ENCODE data around the gene AKAP13. TPM values are rescaled to one million over a fixed set of nuclear protein-coding genes. Genes with fewer than 3 reads are reported as not detected.

AKAP13 gene
- polyA plus RNA-seq, 1 of the 3 experiments (the other 2 are of a cell fraction) = 8.4 TPM

DNA sequence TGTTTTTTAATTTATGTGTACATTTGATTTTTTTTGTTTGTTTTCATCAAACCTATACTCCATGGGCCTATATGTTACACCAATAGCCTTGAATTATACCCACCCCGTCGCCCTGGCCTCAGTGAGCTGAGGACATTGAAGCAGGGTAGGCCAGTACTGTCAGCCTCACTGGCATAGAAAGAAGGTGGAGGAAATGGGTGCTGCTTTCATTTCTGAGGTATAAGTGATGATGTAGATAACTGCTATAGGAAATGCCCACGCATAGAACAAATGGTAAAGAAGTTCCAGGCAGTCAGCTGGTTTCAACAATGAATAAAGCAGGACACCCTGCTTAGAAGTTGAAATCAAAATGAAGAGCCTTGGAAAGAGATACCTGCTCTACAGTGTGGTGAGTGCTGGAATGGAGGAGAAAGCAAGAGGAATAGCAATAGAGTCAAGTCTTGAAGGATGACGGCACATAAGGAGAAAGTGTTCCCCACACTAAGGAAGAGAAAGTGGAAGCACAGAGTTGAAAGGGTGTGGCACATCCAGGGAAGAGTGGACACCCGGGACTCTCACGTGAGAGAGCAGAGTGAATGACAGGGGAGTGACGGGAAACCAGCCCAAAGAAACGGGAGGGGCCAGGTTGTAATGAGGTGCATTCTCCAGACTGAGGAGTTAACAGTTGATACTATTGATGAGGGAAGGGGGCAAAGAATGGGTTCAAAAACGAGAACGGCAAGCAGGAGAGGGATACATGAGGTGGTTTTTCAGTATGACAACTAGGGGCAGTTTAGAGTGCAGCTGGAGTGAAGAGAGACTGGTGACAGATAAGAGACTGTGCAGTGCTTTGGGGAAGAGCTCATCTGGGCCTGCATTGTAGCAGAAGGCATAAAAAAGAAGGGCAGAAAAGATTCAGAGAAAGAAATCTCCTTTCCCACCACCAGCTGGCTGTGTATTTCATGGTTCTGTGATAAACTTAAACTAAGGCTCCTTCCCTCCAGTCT lies 343.9 kb downstream of the AKAP13 start:
- H3K27me3 ChIP-seq (ENCODE audit: insufficient read depth) = no peaks in the 10 kb centered on the region
- POLR2A ChIA-PET = no interaction called here
- H3F3A ChIP-seq (replicated peaks; ENCODE audit: insufficient read depth) = no peaks in the 10 kb centered on the region
- peaks cover 38 to 80% of the 10 kb centered on the region in 2 experiments for H3K36me3 ChIP-seq (replicated peaks in 1 of 2; ENCODE audit: control insufficient read depth in 1 of 2, insufficient read depth in 2 of 2, low read length in 1 of 2)
- 80% methylated on average over 10 of the region's 10 CpGs for WGBS (ENCODE audit: low lambda C conversion rate)
- H3K9me2 ChIP-seq = no peaks in the 10 kb centered on the region
- no peaks in the 10 kb centered on the region for H3K79me2 ChIP-seq (ENCODE audit: insufficient read depth)
- H3K9ac ChIP-seq = no peak overlapping the region
- H3K4me1 ChIP-seq (ENCODE audit: control insufficient read depth in 1 of 2, insufficient read depth in 2 of 2, low read depth in 1 of 2, low read length in 1 of 2) = no peaks in the 10 kb centered on the region
- H3K27ac ChIP-seq (ENCODE audit: low read depth in 2 of 2, low read length in 1 of 2) = no peak overlapping the region; a peak in 1 of 4 replicates
- no peak overlapping the region for H3K4me3 ChIP-seq (ENCODE audit: low read depth in 2 of 2, low read length in 1 of 2)
- H3K4me2 ChIP-seq = no peak overlapping the region
- H4K20me1 ChIP-seq (ENCODE audit: insufficient read depth) = no peaks in the 10 kb centered on the region
- DNase-seq = no peak
- H3K9me3 ChIP-seq = no peaks in the 10 kb centered on the region
- CTCF ChIA-PET = interaction anchor here (0.6 to 12.1 kb wide), 6 partner anchors 11 to 428 kb away, joined by 3 to 201 read pairs (median 4); no protein-coding TSS in a partner anchor
- no peak overlapping the region for H2AFZ ChIP-seq (ENCODE audit: low read depth)
- TF ChIP-seq RCOR1 (IDR thresholded peaks at IDR 0.05; ENCODE audit: low read length) = no peak
- TF ChIP-seq EP300 (IDR thresholded peaks at IDR 0.05; ENCODE audit: borderline replicate concordance in 1 of 2, low read depth in 1 of 2, low read length in 1 of 2) = no peak

DNA sequence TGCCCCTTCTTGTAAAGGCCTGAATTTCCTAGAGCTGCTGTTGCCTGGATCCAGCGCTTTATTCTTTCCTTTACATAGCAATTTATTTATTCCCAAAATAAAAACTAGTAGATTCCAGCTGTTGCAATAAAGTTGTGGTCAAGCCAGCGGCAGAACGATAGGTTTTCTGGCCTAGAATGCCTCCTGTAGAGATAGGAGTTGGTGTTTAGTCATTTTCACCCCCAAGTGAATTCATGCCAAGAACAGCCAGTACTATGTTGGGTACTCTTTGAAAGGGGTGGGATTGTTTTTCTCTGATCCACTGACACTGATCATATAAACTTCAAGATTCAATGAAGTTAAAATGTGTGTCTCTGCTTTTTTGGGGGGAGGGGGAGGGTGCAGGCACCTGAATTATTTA lies 344.6 kb downstream of the AKAP13 start:
- Histone ChIP-seq H3K27me3 (ENCODE audit: insufficient read depth) (no peaks in the 10 kb centered on the region), H3K4me1 (ENCODE audit: control insufficient read depth in 1 of 2, insufficient read depth in 2 of 2, low read depth in 1 of 2, low read length in 1 of 2) (no peaks in the 10 kb centered on the region), H3K4me2 (no peak overlapping the region), H3K9me2 (no peaks in the 10 kb centered on the region), H3K9ac (no peak overlapping the region), H4K20me1 (ENCODE audit: insufficient read depth) (no peaks in the 10 kb centered on the region), H3K27ac (ENCODE audit: low read depth in 2 of 2, low read length in 1 of 2) (no peak overlapping the region; a peak in 1 of 4 replicates), H3F3A (replicated peaks; ENCODE audit: insufficient read depth) (peaks cover 5% of the 10 kb centered on the region), H3K9me3 (no peaks in the 10 kb centered on the region), H3K79me2 (ENCODE audit: insufficient read depth) (no peaks in the 10 kb centered on the region), H3K4me3 (ENCODE audit: low read depth in 2 of 2, low read length in 1 of 2) (no peak overlapping the region), H3K36me3 (replicated peaks in 1 of 2; ENCODE audit: control insufficient read depth in 1 of 2, insufficient read depth in 2 of 2, low read length in 1 of 2) (peaks cover 36 to 78% of the 10 kb centered on the region in 2 experiments), H2AFZ (ENCODE audit: low read depth) (no peak overlapping the region)
- ChIA-PET POLR2A (no interaction called here), CTCF (interaction anchor here (0.6 to 12.1 kb wide), 7 partner anchors 10 to 428 kb away, joined by 3 to 201 read pairs (median 3); no protein-coding TSS in a partner anchor)
- WGBS (ENCODE audit: low lambda C conversion rate) = 98% methylated on average over 3 of the region's 3 CpGs
- TF ChIP-seq MXI1 (IDR thresholded peaks at IDR 0.05; ENCODE audit: low read depth, low read length) (no peak), NRF1 (IDR thresholded peaks at IDR 0.05; ENCODE audit: low read depth, low read length) (no peak), FOXJ3 (CRISPR knock-in tag; IDR thresholded peaks at IDR 0.05) (no peak), CHD2 (IDR thresholded peaks at IDR 0.05; ENCODE audit: low read length, partially characterized antibody) (no peak), RXRA (IDR thresholded peaks at IDR 0.05; ENCODE audit: borderline replicate concordance, low read depth) (no peak)
- TF ChIP-seq, protein P1, sequence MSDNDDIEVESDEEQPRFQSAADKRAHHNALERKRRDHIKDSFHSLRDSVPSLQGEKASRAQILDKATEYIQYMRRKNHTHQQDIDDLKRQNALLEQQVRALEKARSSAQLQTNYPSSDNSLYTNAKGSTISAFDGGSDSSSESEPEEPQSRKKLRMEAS (IDR thresholded peaks at IDR 0.05; ENCODE audit: low read depth) = no peak
- no peak for DNase-seq

DNA sequence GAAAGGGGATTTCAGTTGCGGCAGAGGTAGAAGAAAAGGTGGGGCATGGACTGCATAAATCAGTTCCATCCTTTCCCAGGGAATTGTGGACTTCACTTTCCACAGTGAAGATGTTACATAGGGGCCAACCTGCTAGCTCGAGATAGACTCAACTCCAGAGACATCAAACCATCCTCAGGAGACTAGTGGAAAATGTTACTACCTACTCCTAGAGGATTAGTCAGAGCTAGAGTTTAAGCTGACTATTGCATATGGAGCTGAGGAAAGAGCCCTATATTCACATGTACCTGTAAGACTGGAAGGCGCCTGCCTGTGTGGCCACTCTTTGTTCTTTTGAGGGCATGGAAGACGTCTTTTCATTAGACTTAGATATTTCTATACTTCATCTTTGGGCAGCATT lies 345.2 kb downstream of the AKAP13 start:
- DNase-seq = no peak
- no peaks in the 10 kb centered on the region for H3K27me3 ChIP-seq (ENCODE audit: insufficient read depth)
- no peaks in the 10 kb centered on the region for H3K9me3 ChIP-seq
- H3F3A ChIP-seq (replicated peaks; ENCODE audit: insufficient read depth) = peaks cover 9% of the 10 kb centered on the region
- H2AFZ ChIP-seq (ENCODE audit: low read depth) = no peak overlapping the region
- H3K36me3 ChIP-seq (replicated peaks in 1 of 2; ENCODE audit: control insufficient read depth in 1 of 2, insufficient read depth in 2 of 2, low read length in 1 of 2) = peaks cover 34 to 79% of the 10 kb centered on the region in 2 experiments
- no peaks in the 10 kb centered on the region for H4K20me1 ChIP-seq (ENCODE audit: insufficient read depth)
- no peak overlapping the region for H3K9ac ChIP-seq
- H3K4me2 ChIP-seq = no peak overlapping the region
- ChIA-PET CTCF (interaction anchor here (0.6 to 12.1 kb wide), 7 partner anchors 9 to 429 kb away, joined by 3 to 201 read pairs (median 3); no protein-coding TSS in a partner anchor), POLR2A (no interaction called here)
- no peaks in the 10 kb centered on the region for H3K9me2 ChIP-seq
- no peak overlapping the region for H3K27ac ChIP-seq (ENCODE audit: low read depth in 2 of 2, low read length in 1 of 2)
- WGBS (ENCODE audit: low lambda C conversion rate) = 89% methylated on average over 4 of the region's 4 CpGs
- no peaks in the 10 kb centered on the region for H3K79me2 ChIP-seq (ENCODE audit: insufficient read depth)
- peaks cover 0 to 2% of the 10 kb centered on the region in 2 experiments; a peak in 1 of 4 replicates for H3K4me1 ChIP-seq (ENCODE audit: control insufficient read depth in 1 of 2, insufficient read depth in 2 of 2, low read depth in 1 of 2, low read length in 1 of 2)
- no peak overlapping the region for H3K4me3 ChIP-seq (ENCODE audit: low read depth in 2 of 2, low read length in 1 of 2)
- TF ChIP-seq, protein P2, sequence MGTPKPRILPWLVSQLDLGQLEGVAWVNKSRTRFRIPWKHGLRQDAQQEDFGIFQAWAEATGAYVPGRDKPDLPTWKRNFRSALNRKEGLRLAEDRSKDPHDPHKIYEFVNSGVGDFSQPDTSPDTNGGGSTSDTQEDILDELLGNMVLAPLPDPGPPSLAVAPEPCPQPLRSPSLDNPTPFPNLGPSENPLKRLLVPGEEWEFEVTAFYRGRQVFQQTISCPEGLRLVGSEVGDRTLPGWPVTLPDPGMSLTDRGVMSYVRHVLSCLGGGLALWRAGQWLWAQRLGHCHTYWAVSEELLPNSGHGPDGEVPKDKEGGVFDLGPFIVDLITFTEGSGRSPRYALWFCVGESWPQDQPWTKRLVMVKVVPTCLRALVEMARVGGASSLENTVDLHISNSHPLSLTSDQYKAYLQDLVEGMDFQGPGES (IDR thresholded peaks at IDR 0.05; ENCODE audit: low read depth, low read length) = no peak
- no peak for TF ChIP-seq TCF12 (IDR thresholded peaks at IDR 0.05)
- no peak for TF ChIP-seq FOXJ3 (CRISPR knock-in tag; IDR thresholded peaks at IDR 0.05)
- TF ChIP-seq, protein P3, sequence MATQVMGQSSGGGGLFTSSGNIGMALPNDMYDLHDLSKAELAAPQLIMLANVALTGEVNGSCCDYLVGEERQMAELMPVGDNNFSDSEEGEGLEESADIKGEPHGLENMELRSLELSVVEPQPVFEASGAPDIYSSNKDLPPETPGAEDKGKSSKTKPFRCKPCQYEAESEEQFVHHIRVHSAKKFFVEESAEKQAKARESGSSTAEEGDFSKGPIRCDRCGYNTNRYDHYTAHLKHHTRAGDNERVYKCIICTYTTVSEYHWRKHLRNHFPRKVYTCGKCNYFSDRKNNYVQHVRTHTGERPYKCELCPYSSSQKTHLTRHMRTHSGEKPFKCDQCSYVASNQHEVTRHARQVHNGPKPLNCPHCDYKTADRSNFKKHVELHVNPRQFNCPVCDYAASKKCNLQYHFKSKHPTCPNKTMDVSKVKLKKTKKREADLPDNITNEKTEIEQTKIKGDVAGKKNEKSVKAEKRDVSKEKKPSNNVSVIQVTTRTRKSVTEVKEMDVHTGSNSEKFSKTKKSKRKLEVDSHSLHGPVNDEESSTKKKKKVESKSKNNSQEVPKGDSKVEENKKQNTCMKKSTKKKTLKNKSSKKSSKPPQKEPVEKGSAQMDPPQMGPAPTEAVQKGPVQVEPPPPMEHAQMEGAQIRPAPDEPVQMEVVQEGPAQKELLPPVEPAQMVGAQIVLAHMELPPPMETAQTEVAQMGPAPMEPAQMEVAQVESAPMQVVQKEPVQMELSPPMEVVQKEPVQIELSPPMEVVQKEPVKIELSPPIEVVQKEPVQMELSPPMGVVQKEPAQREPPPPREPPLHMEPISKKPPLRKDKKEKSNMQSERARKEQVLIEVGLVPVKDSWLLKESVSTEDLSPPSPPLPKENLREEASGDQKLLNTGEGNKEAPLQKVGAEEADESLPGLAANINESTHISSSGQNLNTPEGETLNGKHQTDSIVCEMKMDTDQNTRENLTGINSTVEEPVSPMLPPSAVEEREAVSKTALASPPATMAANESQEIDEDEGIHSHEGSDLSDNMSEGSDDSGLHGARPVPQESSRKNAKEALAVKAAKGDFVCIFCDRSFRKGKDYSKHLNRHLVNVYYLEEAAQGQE (IDR thresholded peaks at IDR 0.05; ENCODE audit: low read depth, low read length) = no peak
- no peak for TF ChIP-seq JUND (IDR thresholded peaks at IDR 0.05)
- no peak for TF ChIP-seq RFX5 (IDR thresholded peaks at IDR 0.05; ENCODE audit: low read length)
- TF ChIP-seq EZH2phosphoT487 (IDR thresholded peaks at IDR 0.05; ENCODE audit: borderline replicate concordance, low read depth) = no peak

Measured in SK-N-SH (cell line).